ENCODE results near the gene CD58. TPM values are rescaled to one million over a fixed set of nuclear protein-coding genes. Genes with fewer than 3 reads are reported as not detected.

CD58 gene
- polyA plus RNA-seq, 1 donor (not counting 4 experiments of a cell fraction or from before 2014, with no cell fraction given), result 38.6 TPM

- FAIRE-seq, result no peak
- Histone ChIP-seq H2AFZ (ENCODE audit: control insufficient read depth, low read length) (no peak overlapping the region), H3K9me1 (ENCODE audit: control insufficient read depth, extremely low read depth, insufficient read depth, low read length) (no peaks in the 10 kb centered on the region), H3K4me3 (ENCODE audit: control insufficient read depth in 2 of 3, extremely low read depth in 1 of 3, insufficient read depth in 2 of 3, low read depth in 1 of 3, low read length in 3 of 3) (no peak overlapping the region), H4K20me1 (ENCODE audit: control insufficient read depth, extremely low read depth, insufficient read depth, low read length) (no peaks in the 10 kb centered on the region), H3K9me3 (ENCODE audit: control insufficient read depth, low read depth, low read length) (no peaks in the 10 kb centered on the region), H3K27me3 (ENCODE audit: control insufficient read depth, extremely low read depth, insufficient read depth, low read length) (no peaks in the 10 kb centered on the region), H3K79me2 (ENCODE audit: control insufficient read depth, insufficient read depth, low read length) (no peaks in the 10 kb centered on the region), H3K4me1 (ENCODE audit: control insufficient read depth, extremely low read depth, insufficient read depth, low read length) (peaks cover 4% of the 10 kb centered on the region), H3K36me3 (ENCODE audit: control insufficient read depth in 2 of 2, extremely low read depth in 1 of 2, insufficient read depth in 2 of 2, low read length in 2 of 2) (no peaks in the 10 kb centered on the region), H3K4me2 (ENCODE audit: control insufficient read depth, extremely low read depth, insufficient read depth, low read depth, low read length) (no peak overlapping the region), H3K9ac (ENCODE audit: control insufficient read depth, extremely low read depth, insufficient read depth, low read length) (no peak overlapping the region), H3K27ac (ENCODE audit: control insufficient read depth, insufficient read depth, low read length) (no peak overlapping the region)
- DNase-seq (ENCODE audit: low read depth, low spot score), result no peak
- dilution Hi-C loops (cut with MboI; ENCODE audit: extremely low pct_ligation_motif_present, low sequenced_read_pairs), result no loop called here
- TF ChIP-seq CTCF (optimal IDR thresholded peaks at IDR 0.05 in 1 of 3, IDR thresholded peaks at IDR 0.05 in 1 of 3, conservative IDR thresholded peaks at IDR 0.05 in 1 of 3; ENCODE audit: extremely low read depth in 1 of 3, insufficient read depth in 2 of 3, low read length in 3 of 3) (no peak), EZH2 (IDR thresholded peaks at IDR 0.05; ENCODE audit: low read length) (no peak)
These were observed 76.1 kb downstream of the CD58 start for GRCh38 chr1:116494745-116495144.

- DNase-seq (ENCODE audit: low read depth, low spot score), result no peak
- H3K9ac ChIP-seq (ENCODE audit: control insufficient read depth, extremely low read depth, insufficient read depth, low read length), result no peak overlapping the region
- no peak overlapping the region for H3K27ac ChIP-seq (ENCODE audit: control insufficient read depth, insufficient read depth, low read length)
- no peaks in the 10 kb centered on the region for H3K79me2 ChIP-seq (ENCODE audit: control insufficient read depth, insufficient read depth, low read length)
- H3K9me1 ChIP-seq (ENCODE audit: control insufficient read depth, extremely low read depth, insufficient read depth, low read length), result no peaks in the 10 kb centered on the region
- peaks cover 8% of the 10 kb centered on the region for H3K4me1 ChIP-seq (ENCODE audit: control insufficient read depth, extremely low read depth, insufficient read depth, low read length)
- no peak overlapping the region for H2AFZ ChIP-seq (ENCODE audit: control insufficient read depth, low read length)
- no peak for FAIRE-seq
- dilution Hi-C loops (cut with MboI; ENCODE audit: extremely low pct_ligation_motif_present, low sequenced_read_pairs), result no loop called here
- no peak for TF ChIP-seq EZH2 (IDR thresholded peaks at IDR 0.05; ENCODE audit: low read length)
- TF ChIP-seq CTCF (optimal IDR thresholded peaks at IDR 0.05 in 1 of 3, IDR thresholded peaks at IDR 0.05 in 1 of 3, conservative IDR thresholded peaks at IDR 0.05 in 1 of 3; ENCODE audit: extremely low read depth in 1 of 3, insufficient read depth in 2 of 3, low read length in 3 of 3), result no peak
- no peaks in the 10 kb centered on the region for H3K27me3 ChIP-seq (ENCODE audit: control insufficient read depth, extremely low read depth, insufficient read depth, low read length)
- H4K20me1 ChIP-seq (ENCODE audit: control insufficient read depth, extremely low read depth, insufficient read depth, low read length), result no peaks in the 10 kb centered on the region
- no peak overlapping the region for H3K4me3 ChIP-seq (ENCODE audit: control insufficient read depth in 2 of 3, extremely low read depth in 1 of 3, insufficient read depth in 2 of 3, low read depth in 1 of 3, low read length in 3 of 3)
- no peaks in the 10 kb centered on the region for H3K36me3 ChIP-seq (ENCODE audit: control insufficient read depth in 2 of 2, extremely low read depth in 1 of 2, insufficient read depth in 2 of 2, low read length in 2 of 2)
- no peak overlapping the region for H3K4me2 ChIP-seq (ENCODE audit: control insufficient read depth, extremely low read depth, insufficient read depth, low read depth, low read length)
- H3K9me3 ChIP-seq (ENCODE audit: control insufficient read depth, low read depth, low read length), result no peaks in the 10 kb centered on the region
These were observed 76.5 kb downstream of the CD58 start for GRCh38 chr1:116494353-116494692.

Data from keratinocyte (primary cell).